Umbilical cord (tissue), 2 donors: ENCODE measurements around the gene PIBF1. TPM values are rescaled to one million over a fixed set of nuclear protein-coding genes. Genes with fewer than 3 reads are reported as not detected.
A peak's percentile ranks its signal among the peaks of the same experiment; 100 is the strongest.
"Not testable (repeated sequence)": the region's sequence is repeated elsewhere in the genome, so short reads cannot be mapped to it uniquely, and the experiment has no call there.

Source experiments
- DNase-seq: peaks from one replicate; pipeline ENCODE4 v3.0.0-alpha.2; 2015; ENCODE audit warnings: low spot score
- total RNA-seq: library from RNA; depleted of rRNA; stranded (reverse); fragments of >200 nt; gene quantifications from one replicate; pipeline ENCODE4 v1.2.3, GENCODE V29; 2014; ENCODE audit warnings: low replicate concordance; ENCODE audit not compliant: insufficient read depth

The PIBF1 gene, protein sequence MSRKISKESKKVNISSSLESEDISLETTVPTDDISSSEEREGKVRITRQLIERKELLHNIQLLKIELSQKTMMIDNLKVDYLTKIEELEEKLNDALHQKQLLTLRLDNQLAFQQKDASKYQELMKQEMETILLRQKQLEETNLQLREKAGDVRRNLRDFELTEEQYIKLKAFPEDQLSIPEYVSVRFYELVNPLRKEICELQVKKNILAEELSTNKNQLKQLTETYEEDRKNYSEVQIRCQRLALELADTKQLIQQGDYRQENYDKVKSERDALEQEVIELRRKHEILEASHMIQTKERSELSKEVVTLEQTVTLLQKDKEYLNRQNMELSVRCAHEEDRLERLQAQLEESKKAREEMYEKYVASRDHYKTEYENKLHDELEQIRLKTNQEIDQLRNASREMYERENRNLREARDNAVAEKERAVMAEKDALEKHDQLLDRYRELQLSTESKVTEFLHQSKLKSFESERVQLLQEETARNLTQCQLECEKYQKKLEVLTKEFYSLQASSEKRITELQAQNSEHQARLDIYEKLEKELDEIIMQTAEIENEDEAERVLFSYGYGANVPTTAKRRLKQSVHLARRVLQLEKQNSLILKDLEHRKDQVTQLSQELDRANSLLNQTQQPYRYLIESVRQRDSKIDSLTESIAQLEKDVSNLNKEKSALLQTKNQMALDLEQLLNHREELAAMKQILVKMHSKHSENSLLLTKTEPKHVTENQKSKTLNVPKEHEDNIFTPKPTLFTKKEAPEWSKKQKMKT
- 22.1 TPM for total RNA-seq

DNA sequence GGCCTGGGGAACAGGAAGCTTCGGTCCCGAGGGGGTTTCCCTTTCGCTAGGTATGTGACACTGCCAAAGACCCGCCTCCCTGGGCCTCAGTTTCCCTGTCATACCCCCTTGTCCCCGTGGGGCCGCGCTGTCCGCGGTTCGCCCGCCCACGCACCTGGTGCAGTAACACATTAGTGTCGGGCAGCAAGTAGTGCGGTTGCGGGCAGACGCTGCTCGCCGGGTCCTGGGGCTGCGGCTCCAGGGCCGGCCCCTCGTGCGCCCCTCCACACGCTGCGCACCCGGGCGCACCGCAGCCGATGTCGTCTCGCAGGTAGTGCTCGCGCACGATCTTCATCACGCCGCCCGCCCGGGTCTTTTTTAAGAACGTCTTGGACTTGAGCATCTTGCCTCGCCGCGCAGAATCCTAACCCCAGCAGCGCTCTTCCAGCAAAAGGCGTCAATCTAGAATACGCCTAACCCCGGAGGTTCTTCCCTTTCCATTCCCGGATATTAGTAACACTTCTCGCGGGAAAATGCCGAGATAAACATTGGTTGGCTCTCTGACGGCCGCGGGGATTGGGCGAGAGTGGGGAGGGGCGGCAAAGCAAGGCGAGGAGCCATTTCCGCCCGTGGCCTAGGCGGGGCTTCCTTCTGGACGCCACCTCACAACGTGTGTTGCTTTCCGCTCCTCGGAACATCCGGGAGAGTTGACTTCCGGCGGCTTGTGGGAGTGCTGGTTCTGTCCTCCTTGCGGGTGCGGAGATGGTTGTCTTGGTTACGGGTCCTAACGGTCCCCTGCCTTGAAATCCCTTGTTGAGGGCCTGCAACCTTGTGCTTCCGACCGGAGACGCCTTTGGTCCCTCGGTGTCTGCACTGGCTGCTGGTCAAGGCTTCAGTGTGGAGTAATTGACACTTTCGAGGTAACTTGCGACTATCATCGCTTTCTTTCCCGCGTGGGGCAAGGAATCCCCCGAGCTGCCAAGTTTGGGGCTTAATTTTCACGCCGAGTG is at the start of gene PIBF1, which contains the start of gene DIS3:
Gene PIBF1 (plus strand): TSS at position 683 of the 989 bp plus-strand sequence. CDS start 1,337 bp downstream, outside the sequence.
Gene DIS3 (minus strand): TSS at position 450 of the 989 bp plus-strand sequence. CDS start 68 bp downstream, at position 382.
- peak; percentile 99 for DNase-seq

GRCh38 chr13:72737033-72737432 is 44.9 kb upstream of the PIBF1 start:
- no peak for DNase-seq

DNA sequence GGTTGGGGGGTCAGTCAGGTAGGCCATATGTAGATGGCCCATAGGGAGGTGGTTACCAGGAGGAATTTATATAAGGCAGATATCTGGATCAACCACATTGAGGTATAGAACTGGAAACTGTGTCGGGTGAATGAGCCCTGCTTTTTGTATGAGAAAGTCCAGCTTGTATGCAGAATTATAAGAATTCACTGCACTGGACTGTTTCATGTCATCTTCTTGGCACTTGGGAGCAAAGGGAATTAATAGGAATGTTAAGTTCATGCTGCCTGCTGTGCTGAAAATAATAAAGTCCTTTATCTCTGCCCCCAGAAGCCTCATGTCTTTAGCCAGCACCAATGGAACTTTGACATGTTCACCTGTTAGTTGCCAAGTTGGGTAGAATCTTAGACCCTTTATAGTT is 41.9 kb upstream of the PIBF1 start:
- peak; percentile 65 for DNase-seq

DNA sequence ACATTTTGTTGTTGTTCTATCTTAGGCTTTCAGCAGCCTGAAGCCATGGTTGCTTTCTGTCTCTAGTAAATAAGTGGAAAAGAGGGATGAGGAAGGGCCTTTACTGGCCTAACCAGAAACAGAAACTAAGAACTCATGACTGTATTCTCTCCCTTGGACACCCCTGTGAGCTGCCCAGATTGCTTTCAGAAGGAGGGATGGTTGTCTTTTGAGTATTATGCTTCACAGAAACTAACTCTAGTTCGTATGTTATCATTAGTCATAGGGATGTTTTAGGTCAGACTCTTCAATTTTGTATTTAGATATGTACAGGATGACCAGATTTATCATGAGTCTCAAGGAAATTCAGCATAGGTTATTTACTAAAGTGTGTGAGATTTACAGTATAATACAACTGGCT is 36.7 kb upstream of the PIBF1 start:
- DNase-seq, result no peak

GRCh38 chr13:72751220-72751619 is 30.7 kb upstream of the PIBF1 start:
- no peak for DNase-seq

- no peak for DNase-seq
Measured at GRCh38 chr13:72754111-72754510, 27.8 kb upstream of the PIBF1 start.

DNA sequence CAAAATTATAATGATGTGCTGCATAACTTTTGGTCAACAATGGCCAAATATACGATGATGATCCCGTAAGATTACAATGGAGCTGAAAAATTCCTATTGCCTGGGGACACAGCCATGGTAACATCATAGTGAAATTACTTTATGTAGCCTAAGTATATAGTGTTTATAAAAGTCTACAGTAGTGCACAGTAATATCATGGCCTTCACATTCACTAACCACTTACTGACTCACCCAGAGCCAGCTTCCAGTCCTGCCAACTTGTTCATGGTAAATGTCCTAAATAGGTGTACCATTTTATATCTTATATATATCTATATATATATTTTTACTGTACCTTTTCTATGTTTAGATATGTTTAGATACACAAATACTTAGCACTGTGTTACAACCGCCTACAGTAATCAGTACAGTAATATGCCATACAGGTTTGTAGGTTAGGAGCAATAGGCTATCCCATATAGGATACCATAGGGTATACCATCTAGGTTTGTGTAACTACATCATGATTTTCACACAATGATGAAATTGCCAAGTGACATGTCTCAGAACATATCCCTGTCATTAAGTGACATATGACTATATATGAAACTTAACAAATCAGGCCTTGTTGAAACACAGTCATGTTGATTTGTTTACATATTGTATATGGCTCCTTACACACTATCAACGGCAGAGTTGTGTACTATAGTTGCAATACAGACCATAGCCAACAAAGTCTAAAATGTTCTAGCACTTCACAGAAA is 24.0 kb upstream of the PIBF1 start:
- no peak for DNase-seq

GRCh38 chr13:72760189-72760588 is 21.7 kb upstream of the PIBF1 start:
- no peak for DNase-seq

GRCh38 chr13:72763411-72763810 is 18.5 kb upstream of the PIBF1 start:
- no peak for DNase-seq

GRCh38 chr13:72774019-72774418 is 7.9 kb upstream of the PIBF1 start:
- no peak for DNase-seq

GRCh38 chr13:72782717-72783116 is 784 bp downstream of the PIBF1 start:
- DNase-seq, result peak; percentile 15

- not testable (repeated sequence) for DNase-seq
Measured at GRCh38 chr13:72784679-72785078, 2.7 kb downstream of the PIBF1 start.

GRCh38 chr13:72788831-72789230 is 6.9 kb downstream of the PIBF1 start:
- no peak for DNase-seq

DNA sequence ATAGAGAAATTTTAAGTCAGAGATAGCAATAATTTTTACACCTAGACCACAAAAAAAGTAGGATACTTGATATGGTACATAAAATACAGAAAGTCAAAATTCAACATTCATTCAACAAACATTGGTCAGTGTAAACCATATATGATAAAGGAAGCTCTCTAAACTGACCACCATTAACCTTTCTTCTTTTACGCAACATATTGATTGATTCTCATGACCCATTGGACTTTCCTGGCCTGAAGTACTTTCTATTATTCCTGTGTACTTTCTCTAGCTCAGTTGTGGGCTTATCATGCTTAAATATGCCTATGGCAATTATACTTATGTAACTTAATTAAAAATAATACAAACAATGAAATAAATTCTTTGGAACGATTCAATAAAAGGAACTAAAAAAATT is 10.7 kb downstream of the PIBF1 start:
- no peak for DNase-seq

- DNase-seq, result no peak
Measured at GRCh38 chr13:72798817-72799216, 16.9 kb downstream of the PIBF1 start.

- DNase-seq, result peak; percentile 7
Measured at GRCh38 chr13:72804301-72804700, 22.4 kb downstream of the PIBF1 start.

DNA sequence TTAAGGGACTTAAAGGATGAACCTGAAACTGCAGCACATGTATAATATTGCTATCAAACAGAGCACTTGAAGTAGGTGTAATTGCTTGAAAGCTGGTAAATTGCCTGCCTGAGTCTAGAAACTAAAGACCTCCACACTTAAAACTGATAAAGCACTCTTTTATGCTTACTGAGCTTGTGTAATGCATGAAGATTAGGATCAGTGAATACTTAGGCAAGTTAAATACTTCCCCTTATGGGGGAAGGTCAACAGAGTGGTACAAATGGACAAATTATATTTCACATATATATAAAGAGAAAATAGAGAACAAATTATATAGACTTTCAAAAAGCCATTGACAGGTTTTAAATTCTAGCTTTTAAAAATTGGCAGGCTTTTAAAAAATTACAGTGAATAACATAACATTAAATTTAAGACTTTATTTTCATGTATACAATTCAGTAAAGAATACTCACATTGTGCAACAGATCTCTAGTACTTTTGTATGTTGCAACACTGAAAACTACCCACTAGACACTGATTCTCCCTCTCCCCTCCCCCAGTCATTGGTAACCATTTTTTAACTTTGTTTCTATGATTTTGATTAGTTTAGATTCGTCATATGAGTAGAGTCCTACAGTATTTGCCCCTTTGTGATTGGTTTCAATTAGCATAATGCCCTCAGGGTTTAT is 23.9 kb downstream of the PIBF1 start:
- no peak for DNase-seq

DNA sequence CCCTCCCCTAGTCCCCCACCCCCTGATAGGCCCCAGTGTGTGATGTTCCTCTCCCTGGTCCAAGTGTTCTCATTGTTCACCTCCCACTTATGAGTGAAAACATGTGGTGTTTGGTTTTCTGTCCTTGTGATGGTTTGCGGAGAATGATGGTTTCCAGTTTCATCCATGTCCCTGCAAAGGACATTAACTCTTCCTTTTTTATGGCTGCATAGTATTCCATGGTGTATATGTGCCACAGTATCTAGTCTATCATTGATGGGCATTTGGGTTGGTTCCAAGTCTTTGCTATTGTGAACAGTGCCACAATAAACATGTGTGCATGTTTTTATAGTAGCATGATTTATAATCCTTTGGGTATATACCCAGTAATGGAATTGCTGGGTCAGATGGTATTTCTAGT is 24.6 kb downstream of the PIBF1 start:
- not testable (repeated sequence) for DNase-seq

- DNase-seq, result peak; percentile 24
Measured at GRCh38 chr13:72808917-72809500, 27.1 kb downstream of the PIBF1 start.
